ENCODE measurements around the gene GCKR.

Gene GCKR

GRCh38 chr2:27497288-27497627 is 619 bp downstream of the GCKR start:
- no peak for ATAC-seq
- TF ChIP-seq ZFP30 (CRISPR knock-in tag; IDR thresholded peaks at IDR 0.05) (no peak), CSRNP3 (CRISPR knock-in tag; IDR thresholded peaks at IDR 0.05) (no peak), PATZ1 (CRISPR knock-in tag; IDR thresholded peaks at IDR 0.05; ENCODE audit: borderline replicate concordance) (no peak), ISL1 (CRISPR knock-in tag; IDR thresholded peaks at IDR 0.05) (no peak), ZC3H10 (CRISPR knock-in tag; IDR thresholded peaks at IDR 0.05) (no peak), SNAI2 (CRISPR knock-in tag; IDR thresholded peaks at IDR 0.05) (no peak), ARNTL (CRISPR knock-in tag; IDR thresholded peaks at IDR 0.05; ENCODE audit: borderline replicate concordance, low read depth) (no peak), OSR1 (CRISPR knock-in tag; IDR thresholded peaks at IDR 0.05) (no peak), POU6F1 (CRISPR knock-in tag; IDR thresholded peaks at IDR 0.05; ENCODE audit: borderline replicate concordance, low read depth) (no peak), RARB (CRISPR knock-in tag; IDR thresholded peaks at IDR 0.05) (no peak), GLIS3 (CRISPR knock-in tag; IDR thresholded peaks at IDR 0.05) (no peak), ZNF8 (CRISPR knock-in tag; IDR thresholded peaks at IDR 0.05) (no peak), TOX (CRISPR knock-in tag; IDR thresholded peaks at IDR 0.05; ENCODE audit: borderline replicate concordance) (no peak), ZNF70 (CRISPR knock-in tag; IDR thresholded peaks at IDR 0.05) (no peak), ZFP3 (CRISPR knock-in tag; IDR thresholded peaks at IDR 0.05) (no peak), PPARA (CRISPR knock-in tag; IDR thresholded peaks at IDR 0.05; ENCODE audit: borderline replicate concordance) (no peak), TCF4 (CRISPR knock-in tag; IDR thresholded peaks at IDR 0.05; ENCODE audit: borderline replicate concordance) (no peak), BACH2 (CRISPR knock-in tag; IDR thresholded peaks at IDR 0.05; ENCODE audit: borderline replicate concordance) (no peak)
- TF ChIP-seq, protein P1, sequence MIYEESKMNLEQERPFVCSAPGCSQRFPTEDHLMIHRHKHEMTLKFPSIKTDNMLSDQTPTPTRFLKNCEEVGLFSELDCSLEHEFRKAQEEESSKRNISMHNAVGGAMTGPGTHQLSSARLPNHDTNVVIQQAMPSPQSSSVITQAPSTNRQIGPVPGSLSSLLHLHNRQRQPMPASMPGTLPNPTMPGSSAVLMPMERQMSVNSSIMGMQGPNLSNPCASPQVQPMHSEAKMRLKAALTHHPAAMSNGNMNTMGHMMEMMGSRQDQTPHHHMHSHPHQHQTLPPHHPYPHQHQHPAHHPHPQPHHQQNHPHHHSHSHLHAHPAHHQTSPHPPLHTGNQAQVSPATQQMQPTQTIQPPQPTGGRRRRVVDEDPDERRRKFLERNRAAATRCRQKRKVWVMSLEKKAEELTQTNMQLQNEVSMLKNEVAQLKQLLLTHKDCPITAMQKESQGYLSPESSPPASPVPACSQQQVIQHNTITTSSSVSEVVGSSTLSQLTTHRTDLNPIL (CRISPR knock-in tag; IDR thresholded peaks at IDR 0.05; ENCODE audit: low read depth) = no peak

- TF ChIP-seq OSR1 (CRISPR knock-in tag; IDR thresholded peaks at IDR 0.05) (no peak), TSHZ2 (CRISPR knock-in tag; IDR thresholded peaks at IDR 0.05) (no peak), RARB (CRISPR knock-in tag; IDR thresholded peaks at IDR 0.05) (no peak), BACH2 (CRISPR knock-in tag; IDR thresholded peaks at IDR 0.05; ENCODE audit: borderline replicate concordance) (no peak)
Measured at GRCh38 chr2:27498975-27499374, 2.3 kb downstream of the GCKR start.

GRCh38 chr2:27501042-27501441 is 4.4 kb downstream of the GCKR start:
- no peak for ATAC-seq
- TF ChIP-seq, protein P1 (CRISPR knock-in tag; IDR thresholded peaks at IDR 0.05; ENCODE audit: low read depth) = no peak
- TF ChIP-seq BACH2 (CRISPR knock-in tag; IDR thresholded peaks at IDR 0.05; ENCODE audit: borderline replicate concordance) (no peak), ARNTL (CRISPR knock-in tag; IDR thresholded peaks at IDR 0.05; ENCODE audit: borderline replicate concordance, low read depth) (no peak), POU6F1 (CRISPR knock-in tag; IDR thresholded peaks at IDR 0.05; ENCODE audit: borderline replicate concordance, low read depth) (no peak)

More at GRCh38 chr2:27498975-27499374, 2.3 kb downstream of the GCKR start:
- no peak for ATAC-seq

Measured in SK-N-SH treated with all-trans-retinoic acid at 6 μM for 48 hours (cell line).